Ishikawa (cell line): ENCODE results near the gene TMPRSS2.

ENCODE experiments used
- CEBPB ChIP-seq: IDR thresholded peaks from 2 replicates; pipeline ENCODE4 v1.6.1; 2012
- CREB1 ChIP-seq: IDR thresholded peaks from 2 replicates; pipeline ENCODE4 v1.6.1; 2012; ENCODE audit warnings: low read depth
- EGR1 ChIP-seq: IDR thresholded peaks from 2 replicates; pipeline ENCODE4 v1.6.1; 2012
- EP300 ChIP-seq: IDR thresholded peaks from 2 replicates; pipeline ENCODE4 v1.6.1; 2012; ENCODE audit warnings: borderline replicate concordance
- FOXM1 ChIP-seq: IDR thresholded peaks from 2 replicates; pipeline ENCODE4 v1.6.1; 2012; ENCODE audit warnings: low read depth, borderline replicate concordance
- MAX ChIP-seq: IDR thresholded peaks from 2 replicates; pipeline ENCODE4 v1.6.1; 2012
- NFIC ChIP-seq: IDR thresholded peaks from 2 replicates; pipeline ENCODE4 v1.6.1; 2012
- RAD21 ChIP-seq: IDR thresholded peaks from 2 replicates; pipeline ENCODE4 v1.6.1; 2012; ENCODE audit warnings: low read depth
- REST ChIP-seq: IDR thresholded peaks from 2 replicates; pipeline ENCODE4 v1.6.1; 2012; ENCODE audit warnings: low read depth, mild to moderate bottlenecking
- TAF1 ChIP-seq: IDR thresholded peaks from 2 replicates; pipeline ENCODE4 v1.6.1; 2012; ENCODE audit warnings: low read depth, mild to moderate bottlenecking
- TCF12 ChIP-seq: IDR thresholded peaks from 2 replicates; pipeline ENCODE4 v1.6.1; 2012; ENCODE audit warnings: low read depth
- TEAD4 ChIP-seq: IDR thresholded peaks from 2 replicates; pipeline ENCODE4 v1.6.1; 2012
- USF1 ChIP-seq: IDR thresholded peaks from 2 replicates; pipeline ENCODE4 v1.6.1; 2012
- YY1 ChIP-seq: IDR thresholded peaks from 2 replicates; pipeline ENCODE4 v1.6.1; 2012; ENCODE audit warnings: low read depth
- ZBTB7A ChIP-seq: IDR thresholded peaks from 2 replicates; pipeline ENCODE4 v1.6.1; 2012; ENCODE audit warnings: low read depth

TMPRSS2 gene

GRCh38 chr21:41518757-41519156 is 10.8 kb upstream of the TMPRSS2 start:
- TF ChIP-seq CEBPB = peak; percentile 88
- TF ChIP-seq TAF1 = no peak
- TF ChIP-seq ZBTB7A = no peak

GRCh38 chr21:41511858-41512257 is 3.9 kb upstream of the TMPRSS2 start:
- TF ChIP-seq EGR1 (no peak), TAF1 (no peak), EP300 (peak; percentile 95), USF1 (no peak), REST (no peak), CREB1 (no peak), NFIC (peak; percentile 82), TCF12 (peak; percentile 99), CEBPB (no peak), TEAD4 (peak; percentile 93), YY1 (0 out of 2 replicates have a peak, but pooled peaks have one; percentile 41), RAD21 (peak; percentile 29), MAX (peak; percentile 84), FOXM1 (peak; percentile 85), ZBTB7A (no peak)

- TF ChIP-seq TAF1 = no peak
- TF ChIP-seq USF1 = no peak
- TF ChIP-seq TEAD4 = no peak
- no peak for TF ChIP-seq YY1
Measured at GRCh38 chr21:41510500-41510899, 2.5 kb upstream of the TMPRSS2 start.

GRCh38 chr21:41509733-41510132 is 1.8 kb upstream of the TMPRSS2 start:
- TF ChIP-seq ZBTB7A (no peak), TAF1 (no peak), USF1 (no peak), EP300 (no peak), EGR1 (no peak), YY1 (no peak), MAX (no peak), TCF12 (no peak)

- no peak for TF ChIP-seq CEBPB
- TF ChIP-seq TCF12 = no peak
- TF ChIP-seq RAD21 = no peak
- no peak for TF ChIP-seq ZBTB7A
- TF ChIP-seq EP300 = no peak
- no peak for TF ChIP-seq FOXM1
- no peak for TF ChIP-seq MAX
- no peak for TF ChIP-seq REST
- TF ChIP-seq CREB1 = no peak
Measured at GRCh38 chr21:41509145-41509496, 1.2 kb upstream of the TMPRSS2 start.

- TF ChIP-seq CEBPB (no peak), YY1 (no peak)
Measured at GRCh38 chr21:41508415-41509144, 622 bp upstream of the TMPRSS2 start.
